ENCODE results near the gene ITGB7.

DNA sequence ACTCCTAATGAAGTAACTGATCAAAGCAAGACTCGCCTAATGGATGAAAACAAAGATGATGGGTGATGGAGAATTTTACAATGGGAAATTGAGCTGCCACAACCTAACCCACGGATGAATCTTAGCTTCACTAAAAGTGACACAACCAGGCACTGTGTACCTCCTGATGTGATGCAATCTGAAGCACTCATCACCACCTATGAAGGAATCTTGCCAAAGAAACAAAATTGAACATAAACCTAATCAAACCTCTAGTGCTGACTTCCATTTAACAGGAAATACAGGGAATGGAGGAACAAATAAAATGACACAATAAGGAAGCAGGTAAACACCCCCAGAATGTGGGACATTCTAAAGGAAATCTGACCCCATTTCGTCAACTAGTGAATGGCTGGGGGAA, 38.2 kb upstream of the ITGB7 start:
- TF ChIP-seq, protein P1, sequence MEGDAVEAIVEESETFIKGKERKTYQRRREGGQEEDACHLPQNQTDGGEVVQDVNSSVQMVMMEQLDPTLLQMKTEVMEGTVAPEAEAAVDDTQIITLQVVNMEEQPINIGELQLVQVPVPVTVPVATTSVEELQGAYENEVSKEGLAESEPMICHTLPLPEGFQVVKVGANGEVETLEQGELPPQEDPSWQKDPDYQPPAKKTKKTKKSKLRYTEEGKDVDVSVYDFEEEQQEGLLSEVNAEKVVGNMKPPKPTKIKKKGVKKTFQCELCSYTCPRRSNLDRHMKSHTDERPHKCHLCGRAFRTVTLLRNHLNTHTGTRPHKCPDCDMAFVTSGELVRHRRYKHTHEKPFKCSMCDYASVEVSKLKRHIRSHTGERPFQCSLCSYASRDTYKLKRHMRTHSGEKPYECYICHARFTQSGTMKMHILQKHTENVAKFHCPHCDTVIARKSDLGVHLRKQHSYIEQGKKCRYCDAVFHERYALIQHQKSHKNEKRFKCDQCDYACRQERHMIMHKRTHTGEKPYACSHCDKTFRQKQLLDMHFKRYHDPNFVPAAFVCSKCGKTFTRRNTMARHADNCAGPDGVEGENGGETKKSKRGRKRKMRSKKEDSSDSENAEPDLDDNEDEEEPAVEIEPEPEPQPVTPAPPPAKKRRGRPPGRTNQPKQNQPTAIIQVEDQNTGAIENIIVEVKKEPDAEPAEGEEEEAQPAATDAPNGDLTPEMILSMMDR (IDR thresholded peaks at IDR 0.05) = no peak
- TF ChIP-seq POLR2AphosphoS5 (IDR thresholded peaks at IDR 0.05) (no peak), POLR2A (IDR thresholded peaks at IDR 0.05) (no peak), EP300 (IDR thresholded peaks at IDR 0.05) (no peak)
